GM19043 (cell line): Measurements from ENCODE around the gene CKAP5.

Source experiments
- ATAC-seq: cut with Tn5 transposase; IDR thresholded peaks from one replicate; pipeline ENCODE4 v1.9.1; 2021; ENCODE audit warnings: low read depth; ENCODE audit not compliant: unreplicated experiment

CKAP5 gene

GRCh38 chr11:46845740-46846509 lies at the start of gene CKAP5:
Gene CKAP5 (minus strand): TSS chr11:46846280. CDS start chr11:46821231, 25,049 bp downstream.
- peak; percentile 91 for ATAC-seq

GRCh38 chr11:46895821-46896220 lies 49.7 kb upstream of the CKAP5 start:
- ATAC-seq: no peak

GRCh38 chr11:46894961-46895360 lies 48.9 kb upstream of the CKAP5 start:
- ATAC-seq: no peak

- no peak for ATAC-seq
Observed at GRCh38 chr11:46894506-46894905, 48.4 kb upstream of the CKAP5 start.

GRCh38 chr11:46892838-46893237 lies 46.8 kb upstream of the CKAP5 start:
- no peak for ATAC-seq

- ATAC-seq: no peak
Observed at GRCh38 chr11:46892109-46892508, 46.0 kb upstream of the CKAP5 start.

- ATAC-seq: no peak
Observed at GRCh38 chr11:46890665-46891064, 44.6 kb upstream of the CKAP5 start.

- ATAC-seq: peak; percentile 55
Observed at GRCh38 chr11:46889689-46890475, 43.8 kb upstream of the CKAP5 start.

GRCh38 chr11:46889251-46889650 lies 43.2 kb upstream of the CKAP5 start:
- no peak for ATAC-seq

GRCh38 chr11:46888636-46889035 lies 42.6 kb upstream of the CKAP5 start:
- ATAC-seq: no peak

GRCh38 chr11:46886211-46886610 lies 40.1 kb upstream of the CKAP5 start:
- no peak for ATAC-seq

- no peak for ATAC-seq
Observed at GRCh38 chr11:46879056-46879585, 33.0 kb upstream of the CKAP5 start.

GRCh38 chr11:46877580-46877979 lies 31.5 kb upstream of the CKAP5 start:
- ATAC-seq: no peak

- no peak for ATAC-seq
Observed at GRCh38 chr11:46876471-46876870, 30.4 kb upstream of the CKAP5 start.

- no peak for ATAC-seq
Observed at GRCh38 chr11:46874586-46874985, 28.5 kb upstream of the CKAP5 start.

- no peak for ATAC-seq
Observed at GRCh38 chr11:46868912-46869311, 22.8 kb upstream of the CKAP5 start.

- ATAC-seq: no peak
Observed at GRCh38 chr11:46865340-46865739, 19.3 kb upstream of the CKAP5 start.

- ATAC-seq: no peak
Observed at GRCh38 chr11:46860218-46860617, 14.1 kb upstream of the CKAP5 start.

GRCh38 chr11:46858920-46859546 lies 13.0 kb upstream of the CKAP5 start:
- ATAC-seq: no peak

- no peak for ATAC-seq
Observed at GRCh38 chr11:46857666-46858065, 11.6 kb upstream of the CKAP5 start.
